H9 (cell line): ENCODE results near the gene ACSM2B. TPM values are rescaled to one million over a fixed set of nuclear protein-coding genes. Genes with fewer than 3 reads are reported as not detected.

ENCODE experiments used
- DNase-seq: peaks from one replicate; pipeline ENCODE4 v3.0.0-alpha.2; 2017
- H2AFZ ChIP-seq: one replicate; pipeline ENCODE4 v1.6.1; 2013; ENCODE audit warnings: mild to moderate bottlenecking, low read length, control low read depth, moderate library complexity
- H2AK5ac ChIP-seq: 2 replicates; pipeline ENCODE4 v1.6.1; 2013; ENCODE audit warnings: low read length, control low read depth, mixed read lengths; ENCODE audit not compliant: insufficient read length
- H2BK120ac ChIP-seq: one replicate; pipeline ENCODE4 v1.6.1; 2013; ENCODE audit warnings: low read depth, mild to moderate bottlenecking, low read length, control low read depth, inconsistent platforms; ENCODE audit not compliant: poor library complexity, severe bottlenecking
- H2BK12ac ChIP-seq: 2 replicates; pipeline ENCODE4 v1.6.1; 2013; ENCODE audit warnings: low read length, control low read depth, mixed read lengths, low read depth; ENCODE audit not compliant: insufficient read length
- H2BK15ac ChIP-seq: 2 replicates; pipeline ENCODE4 v1.6.1; 2013; ENCODE audit warnings: low read depth, low read length, control low read depth
- H2BK20ac ChIP-seq: one replicate; pipeline ENCODE4 v1.6.1; 2013; ENCODE audit warnings: low read depth, mild to moderate bottlenecking, low read length, control low read depth, inconsistent platforms; ENCODE audit not compliant: poor library complexity, severe bottlenecking
- H2BK5ac ChIP-seq: 2 replicates; pipeline ENCODE4 v1.6.1; 2013; ENCODE audit warnings: low read length, control low read depth, mixed read lengths; ENCODE audit not compliant: insufficient read length
- H3K14ac ChIP-seq: 2 replicates; pipeline ENCODE4 v1.6.1; 2013; ENCODE audit warnings: low read length, control low read depth; ENCODE audit not compliant: insufficient read depth
- H3K18ac ChIP-seq: 2 replicates; pipeline ENCODE4 v1.6.1; 2013; ENCODE audit warnings: low read depth, mild to moderate bottlenecking, mixed read lengths, low read length, control low read depth; ENCODE audit not compliant: insufficient read length
- H3K23ac ChIP-seq: 2 replicates; pipeline ENCODE4 v1.6.1; 2013; ENCODE audit warnings: low read length, control low read depth, mixed read lengths, low read depth; ENCODE audit not compliant: insufficient read length
- H3K23me2 ChIP-seq: 2 replicates; pipeline ENCODE4 v1.6.1; 2013; ENCODE audit warnings: low read depth, mild to moderate bottlenecking, mixed read lengths, low read length, control low read depth; ENCODE audit not compliant: insufficient read length, poor library complexity, severe bottlenecking
- H3K27ac ChIP-seq: 2 replicates; pipeline ENCODE4 v1.5.1; 2013; ENCODE audit warnings: low read length, control low read depth, mixed read lengths, low read depth; ENCODE audit not compliant: insufficient read length
- H3K27me3 ChIP-seq: 2 replicates; pipeline ENCODE4 v1.6.1; 2013; ENCODE audit warnings: low read length, control low read depth, inconsistent platforms; ENCODE audit not compliant: insufficient read depth
- H3K4ac ChIP-seq: 2 replicates; pipeline ENCODE4 v1.6.1; 2013; ENCODE audit warnings: low read depth, mild to moderate bottlenecking, control low read depth, inconsistent platforms, low read length, moderate library complexity
- H3K4me1 ChIP-seq: 2 replicates; pipeline ENCODE4 v1.6.1; 2013; ENCODE audit warnings: low read length, control low read depth, inconsistent platforms; ENCODE audit not compliant: insufficient read depth
- H3K4me2 ChIP-seq: 2 replicates; pipeline ENCODE4 v1.6.1; 2013; ENCODE audit warnings: low read length, control low read depth, mixed read lengths; ENCODE audit not compliant: insufficient read length, insufficient read depth
- H3K56ac ChIP-seq: 2 replicates; pipeline ENCODE4 v1.6.1; 2013; ENCODE audit warnings: low read depth, mild to moderate bottlenecking, mixed read lengths, low read length, control low read depth; ENCODE audit not compliant: insufficient read length
- H3K79me1 ChIP-seq: 2 replicates; pipeline ENCODE4 v1.6.1; 2013; ENCODE audit warnings: low read depth, mild to moderate bottlenecking, moderate library complexity, low read length, control low read depth, inconsistent platforms; ENCODE audit not compliant: insufficient read depth, poor library complexity, severe bottlenecking
- H3K79me2 ChIP-seq: 2 replicates; pipeline ENCODE4 v1.6.1; 2013; ENCODE audit warnings: low read length, control low read depth, inconsistent platforms; ENCODE audit not compliant: insufficient read depth
- H3K9ac ChIP-seq: 2 replicates; pipeline ENCODE4 v1.6.1; 2013; ENCODE audit warnings: low read length, control low read depth, mixed read lengths; ENCODE audit not compliant: insufficient read length; ENCODE audit errors: extremely low read depth
- H3K9me3 ChIP-seq: one replicate; pipeline ENCODE4 v1.6.1; 2013; ENCODE audit warnings: low read depth, low read length, inconsistent platforms; ENCODE audit not compliant: control insufficient read depth
- H3T11ph ChIP-seq: one replicate; pipeline ENCODE4 v1.6.1; 2013; ENCODE audit warnings: mild to moderate bottlenecking, low read length, control low read depth, inconsistent platforms
- H4K20me1 ChIP-seq: one replicate; pipeline ENCODE4 v1.6.1; 2013; ENCODE audit not compliant: control insufficient read depth, insufficient read length, insufficient read depth
- H4K5ac ChIP-seq: 2 replicates; pipeline ENCODE4 v1.6.1; 2013; ENCODE audit warnings: low read depth, mild to moderate bottlenecking, mixed read lengths, low read length, control low read depth; ENCODE audit not compliant: insufficient read length
- H4K8ac ChIP-seq: replicated peaks from 2 replicates; pipeline ENCODE4 v1.6.1; 2013; ENCODE audit warnings: low read length, control low read depth, mixed read lengths, low read depth; ENCODE audit not compliant: insufficient read length
- H4K91ac ChIP-seq: 2 replicates; pipeline ENCODE4 v1.6.1; 2013; ENCODE audit warnings: low read depth, mild to moderate bottlenecking, moderate library complexity, mixed read lengths, low read length, control low read depth; ENCODE audit not compliant: insufficient read length
- H3K27ac Mint-ChIP-seq, 3 experiments: 2 replicates in 2 of 3; 3 replicates in 1 of 3; pipeline ENCODE4 v1.8.0; 2020 to 2021; ENCODE audit warnings: mixed read lengths in 3 of 3, mild to moderate bottlenecking in 1 of 3, moderate library complexity in 1 of 3
- H3K27me3 Mint-ChIP-seq: 2 replicates; pipeline ENCODE4 v1.8.0; 2021; ENCODE audit warnings: low read depth, mild to moderate bottlenecking, moderate library complexity, mixed read lengths
- H3K36me3 Mint-ChIP-seq, 3 experiments: 2 replicates in 2 of 3; 3 replicates in 1 of 3; pipeline ENCODE4 v1.8.0; 2020 to 2021; ENCODE audit warnings: low read depth in 3 of 3, mixed read lengths in 3 of 3; ENCODE audit not compliant: insufficient read depth in 1 of 3
- H3K4me1 Mint-ChIP-seq, 2 experiments: 2 replicates each; pipeline ENCODE4 v1.8.0; 2020; ENCODE audit warnings: mixed read lengths in 2 of 2
- H3K4me3 Mint-ChIP-seq, 2 experiments: 2 replicates in 1 of 2; 3 replicates in 1 of 2; pipeline ENCODE4 v1.8.0; 2020 to 2021; ENCODE audit warnings: mild to moderate bottlenecking in 2 of 2, mixed read lengths in 2 of 2, moderate library complexity in 1 of 2
- H3K9me3 Mint-ChIP-seq, 2 experiments: 2 replicates in 1 of 2; 3 replicates in 1 of 2; pipeline ENCODE4 v1.8.0; 2020; ENCODE audit warnings: mild to moderate bottlenecking in 2 of 2, mixed read lengths in 2 of 2, moderate library complexity in 1 of 2
- WGBS: extraction: QIAGEN DNeasy Blood & Tissue Kit; methylation state at CpG from one replicate; pipeline ENCODE4 v1.1.7; 2013; ENCODE audit warnings: missing lambda C conversion rate, low lambda C conversion rate, mixed read lengths; ENCODE audit not compliant: insufficient read length; ENCODE audit errors: extremely low coverage; 5-methylcytosine and 5-hydroxymethylcytosine counted together
- total RNA-seq: library from RNA; stranded (reverse); gene quantifications from 2 replicates; pipeline ENCODE4 v1.2.1, GENCODE V29; 2021
- TF ChIP-seq, protein P1 (sequence below): fragments of 200-600 bp; sonication (generic); conservative IDR thresholded peaks from 3 replicates; pipeline ENCODE4 v1.8.0; 2021; ENCODE audit warnings: antibody characterized with exemption, mild to moderate bottlenecking

Gene ACSM2B
- total RNA-seq, 1 experiment from 2014 or later = not detected

GRCh38 chr16:20610892-20611349 lies 34.8 kb upstream of the ACSM2B start:
- H2AFZ ChIP-seq = no peak overlapping the region
- H3K14ac ChIP-seq = no peak overlapping the region
- no peak overlapping the region for H4K91ac ChIP-seq
- no peak overlapping the region for H2BK20ac ChIP-seq
- H4K8ac ChIP-seq = no peak overlapping the region
- H2BK5ac ChIP-seq = no peak overlapping the region
- H3K4me1 ChIP-seq = no peaks in the 10 kb centered on the region
- no peaks in the 10 kb centered on the region for H3K79me1 ChIP-seq
- H4K5ac ChIP-seq = peak overlapping the region; percentile 14
- no peak overlapping the region for H3T11ph ChIP-seq
- H3K23ac ChIP-seq = no peak overlapping the region
- no peak for DNase-seq
- no peaks in the 10 kb centered on the region for H3K23me2 ChIP-seq
- no peak overlapping the region for H2AK5ac ChIP-seq
- no peaks in the 10 kb centered on the region for H3K9me3 ChIP-seq
- no peak overlapping the region for H2BK12ac ChIP-seq
- Mint-ChIP-seq H3K27me3 (peaks cover 11% of the 10 kb centered on the region), H3K4me3 (no peak overlapping the region; a peak in 1 of 5 replicates), H3K4me1 (peaks cover 6 to 28% of the 10 kb centered on the region in 2 experiments), H3K27ac (peak overlapping the region in 2 of 3 experiments; percentile 36 to 76; a peak in 5 of 7 replicates), H3K36me3 (no peaks in the 10 kb centered on the region; a peak in 1 of 7 replicates), H3K9me3 (peaks cover 0 to 3% of the 10 kb centered on the region in 2 experiments; a peak in 1 of 5 replicates)
- TF ChIP-seq, protein P1, sequence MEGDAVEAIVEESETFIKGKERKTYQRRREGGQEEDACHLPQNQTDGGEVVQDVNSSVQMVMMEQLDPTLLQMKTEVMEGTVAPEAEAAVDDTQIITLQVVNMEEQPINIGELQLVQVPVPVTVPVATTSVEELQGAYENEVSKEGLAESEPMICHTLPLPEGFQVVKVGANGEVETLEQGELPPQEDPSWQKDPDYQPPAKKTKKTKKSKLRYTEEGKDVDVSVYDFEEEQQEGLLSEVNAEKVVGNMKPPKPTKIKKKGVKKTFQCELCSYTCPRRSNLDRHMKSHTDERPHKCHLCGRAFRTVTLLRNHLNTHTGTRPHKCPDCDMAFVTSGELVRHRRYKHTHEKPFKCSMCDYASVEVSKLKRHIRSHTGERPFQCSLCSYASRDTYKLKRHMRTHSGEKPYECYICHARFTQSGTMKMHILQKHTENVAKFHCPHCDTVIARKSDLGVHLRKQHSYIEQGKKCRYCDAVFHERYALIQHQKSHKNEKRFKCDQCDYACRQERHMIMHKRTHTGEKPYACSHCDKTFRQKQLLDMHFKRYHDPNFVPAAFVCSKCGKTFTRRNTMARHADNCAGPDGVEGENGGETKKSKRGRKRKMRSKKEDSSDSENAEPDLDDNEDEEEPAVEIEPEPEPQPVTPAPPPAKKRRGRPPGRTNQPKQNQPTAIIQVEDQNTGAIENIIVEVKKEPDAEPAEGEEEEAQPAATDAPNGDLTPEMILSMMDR = no peak
- no peaks in the 10 kb centered on the region for H3K27me3 ChIP-seq
- no peak overlapping the region for H3K18ac ChIP-seq
- H2BK15ac ChIP-seq = no peak overlapping the region
- H3K9ac ChIP-seq = no peak overlapping the region
- no peak overlapping the region for H3K4ac ChIP-seq
- no peak overlapping the region for H3K4me2 ChIP-seq
- no peaks in the 10 kb centered on the region for H4K20me1 ChIP-seq
- no CpG with 5 or more reads among the region's 4 CpGs for WGBS
- no peak overlapping the region for H3K56ac ChIP-seq
- no peak overlapping the region for H3K27ac ChIP-seq
- H2BK120ac ChIP-seq = no peak overlapping the region
- no peaks in the 10 kb centered on the region for H3K79me2 ChIP-seq
